ENCODE results near the gene VPS72.

GRCh38 chr1:151147665-151148064, 42.3 kb downstream of the VPS72 start:
- no peak for TF ChIP-seq CTCF (conservative IDR thresholded peaks at IDR 0.05; ENCODE audit: low read length)
- no peak for TF ChIP-seq EZH2phosphoT487 (IDR thresholded peaks at IDR 0.05; ENCODE audit: borderline replicate concordance)

All from Loucy (cell line).